GM19452 (cell line): ENCODE results near the gene TMUB1.
A peak's percentile ranks its signal among the peaks of the same experiment; 100 is the strongest.
"Not testable (repeated sequence)": the region's sequence is repeated elsewhere in the genome, so short reads cannot be mapped to it uniquely, and the experiment has no call there.

Experiments
- ATAC-seq: cut with Tn5 transposase; IDR thresholded peaks from one replicate; pipeline ENCODE4 v1.9.1; 2021; ENCODE audit not compliant: unreplicated experiment

Gene TMUB1

DNA sequence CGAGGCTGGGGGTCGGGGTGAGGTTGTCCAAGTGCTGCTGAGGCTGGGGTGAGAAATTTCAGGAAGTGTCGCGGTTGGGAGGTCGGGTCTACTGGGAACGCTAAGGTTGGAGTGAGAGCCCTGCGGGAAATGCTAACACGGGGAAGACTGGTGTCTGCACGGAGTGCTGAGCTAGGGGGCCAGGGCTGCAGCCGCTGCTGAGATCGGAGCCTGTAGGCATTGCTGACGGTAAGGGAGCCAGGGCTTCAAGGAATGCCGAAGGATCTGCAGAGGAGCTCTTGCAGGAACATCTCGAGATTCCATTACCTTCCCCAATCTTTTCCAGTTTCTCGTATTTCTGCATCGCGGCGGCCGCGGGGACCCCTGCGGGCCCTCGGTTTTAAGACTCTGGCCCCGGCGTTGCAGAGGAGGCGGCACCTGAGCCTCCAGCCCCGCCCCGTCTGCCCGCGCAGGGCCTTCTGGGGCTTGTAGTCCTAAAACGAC lies 25.7 kb downstream of the TMUB1 start, which contains the start of gene CDK5:
Gene CDK5, minus strand, starts transcription at position 392 of the 483 bp plus-strand sequence. Its CDS starts 49 bp downstream, at position 343.
- ATAC-seq: peak; percentile 8

DNA sequence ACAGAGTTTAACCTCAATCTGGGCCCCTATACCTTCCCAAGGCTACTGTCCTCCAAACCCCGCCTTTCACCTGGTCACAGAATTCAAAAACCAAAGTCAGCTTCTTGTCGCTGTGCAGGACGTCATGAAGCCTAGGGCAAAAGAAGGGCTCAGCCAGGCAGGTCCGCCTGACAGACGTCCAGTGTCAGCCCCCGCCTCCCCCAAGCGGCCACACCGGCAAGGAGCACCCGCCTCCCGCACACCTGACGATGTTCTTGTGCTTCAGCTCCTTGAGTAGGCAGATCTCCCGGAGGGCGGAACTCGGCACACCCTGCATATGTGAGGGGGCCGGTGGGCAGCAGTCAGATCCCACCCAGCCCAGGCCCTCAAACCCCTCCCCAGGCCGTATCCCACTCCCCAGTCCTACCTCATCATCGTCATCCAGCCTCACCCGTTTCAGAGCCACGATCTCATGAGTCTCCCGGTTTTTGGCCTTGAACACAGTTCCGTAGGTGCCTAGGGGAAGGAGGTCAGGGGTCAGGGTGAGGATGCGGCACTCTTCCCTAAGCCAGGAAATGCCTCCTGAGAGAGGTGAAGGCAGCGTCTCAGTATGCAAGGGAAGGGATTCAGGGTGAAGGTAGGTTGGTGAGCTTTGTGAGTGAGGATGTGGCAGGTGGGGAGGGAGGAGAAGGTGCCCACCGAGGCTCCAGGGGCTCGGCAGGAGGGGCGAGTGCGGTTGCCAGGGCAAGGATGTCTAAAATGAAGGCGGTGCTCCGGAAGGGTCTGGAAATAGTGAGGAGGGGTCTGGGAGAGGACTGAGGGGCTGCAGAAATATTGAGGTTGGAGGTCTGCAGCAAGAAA lies 26.4 kb downstream of the TMUB1 start:
- ATAC-seq: no peak

DNA sequence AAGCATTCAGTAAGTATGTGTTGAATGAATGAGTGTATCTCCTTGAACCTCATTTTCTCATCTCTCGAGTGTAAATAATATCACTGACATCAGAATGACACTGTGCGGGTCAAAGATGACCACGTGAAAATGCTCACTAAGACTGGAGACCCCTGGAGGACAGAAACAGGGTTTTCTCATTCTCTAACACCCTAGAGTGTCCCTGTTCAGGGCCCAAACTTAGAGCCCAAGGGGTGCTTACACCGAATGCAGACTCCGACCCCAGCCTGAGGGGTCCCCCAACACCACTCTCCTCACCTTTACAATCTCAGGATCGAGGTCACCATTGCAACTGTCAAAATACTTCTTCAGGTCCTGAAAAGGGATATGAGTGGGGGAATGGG lies 27.0 kb downstream of the TMUB1 start:
- no peak for ATAC-seq

DNA sequence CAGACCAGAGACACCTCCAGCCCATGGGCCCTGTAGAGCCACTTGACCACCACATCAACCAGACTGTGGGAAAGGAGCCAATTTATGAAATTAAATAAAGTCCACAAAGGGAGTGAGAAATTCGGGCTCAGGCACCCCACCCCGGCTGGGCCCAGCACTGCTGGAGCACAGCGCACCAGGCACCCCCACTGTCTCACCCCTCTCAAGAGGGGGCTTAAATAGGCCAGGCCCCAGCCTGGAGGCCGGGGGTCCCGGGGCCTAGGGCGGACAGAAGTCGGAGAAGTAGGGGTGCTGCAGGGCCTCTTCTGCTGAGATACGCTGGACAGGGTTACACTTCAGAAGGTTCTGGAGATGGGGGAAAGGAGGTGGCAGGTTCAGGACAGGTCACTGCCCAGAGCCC lies 29.5 kb downstream of the TMUB1 start:
- no peak for ATAC-seq

DNA sequence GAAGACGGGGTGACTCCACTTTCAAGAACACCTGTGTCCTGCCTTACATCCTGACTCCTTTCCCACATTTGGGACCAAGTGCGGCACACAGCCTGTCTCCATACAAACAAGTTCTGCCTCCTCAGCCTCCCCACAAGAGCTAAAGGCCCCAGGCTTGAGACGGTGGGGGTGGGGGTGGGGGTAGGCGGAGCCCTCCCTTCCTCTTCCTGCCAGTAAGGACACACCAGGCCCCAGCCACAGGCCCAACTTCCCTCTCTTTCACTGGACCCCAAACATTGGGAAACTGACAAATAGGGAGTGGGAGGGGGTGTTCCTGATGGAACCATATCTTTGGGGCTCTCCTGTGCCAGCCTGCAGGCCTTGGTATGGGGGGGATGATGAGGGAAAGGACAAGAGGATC lies 30.2 kb downstream of the TMUB1 start:
- no peak for ATAC-seq

DNA sequence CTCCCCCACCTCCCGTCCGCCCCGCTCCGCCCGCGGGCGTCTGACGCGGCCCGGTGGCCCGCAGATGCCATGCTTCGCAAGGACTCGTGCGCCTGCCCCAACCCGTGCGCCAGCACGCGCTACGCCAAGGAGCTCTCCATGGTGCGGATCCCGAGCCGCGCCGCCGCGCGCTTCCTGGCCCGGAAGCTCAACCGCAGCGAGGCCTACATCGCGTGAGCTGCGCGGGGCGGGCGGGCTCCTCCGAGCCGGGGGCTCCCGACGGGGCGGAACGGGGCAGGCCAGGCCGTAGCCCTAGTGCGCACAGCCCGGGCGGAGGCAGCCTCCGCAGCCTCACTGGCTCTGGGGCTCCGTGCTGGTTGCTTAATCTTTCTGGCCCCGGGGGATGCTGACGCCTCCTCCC lies 32.2 kb downstream of the TMUB1 start:
- no peak for ATAC-seq

DNA sequence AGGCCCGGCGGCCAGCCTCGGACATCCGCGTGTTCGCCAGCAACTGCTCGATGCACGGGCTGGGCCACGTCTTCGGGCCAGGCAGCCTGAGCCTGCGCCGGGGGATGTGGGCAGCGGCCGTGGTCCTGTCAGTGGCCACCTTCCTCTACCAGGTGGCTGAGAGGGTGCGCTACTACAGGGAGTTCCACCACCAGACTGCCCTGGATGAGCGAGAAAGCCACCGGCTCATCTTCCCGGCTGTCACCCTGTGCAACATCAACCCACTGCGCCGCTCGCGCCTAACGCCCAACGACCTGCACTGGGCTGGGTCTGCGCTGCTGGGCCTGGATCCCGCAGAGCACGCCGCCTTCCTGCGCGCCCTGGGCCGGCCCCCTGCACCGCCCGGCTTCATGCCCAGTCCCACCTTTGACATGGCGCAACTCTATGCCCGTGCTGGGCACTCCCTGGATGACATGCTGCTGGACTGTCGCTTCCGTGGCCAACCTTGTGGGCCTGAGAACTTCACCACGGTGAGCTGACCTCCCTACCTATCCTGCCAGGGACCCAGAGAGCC lies 34.3 kb downstream of the TMUB1 start:
- no peak for ATAC-seq

DNA sequence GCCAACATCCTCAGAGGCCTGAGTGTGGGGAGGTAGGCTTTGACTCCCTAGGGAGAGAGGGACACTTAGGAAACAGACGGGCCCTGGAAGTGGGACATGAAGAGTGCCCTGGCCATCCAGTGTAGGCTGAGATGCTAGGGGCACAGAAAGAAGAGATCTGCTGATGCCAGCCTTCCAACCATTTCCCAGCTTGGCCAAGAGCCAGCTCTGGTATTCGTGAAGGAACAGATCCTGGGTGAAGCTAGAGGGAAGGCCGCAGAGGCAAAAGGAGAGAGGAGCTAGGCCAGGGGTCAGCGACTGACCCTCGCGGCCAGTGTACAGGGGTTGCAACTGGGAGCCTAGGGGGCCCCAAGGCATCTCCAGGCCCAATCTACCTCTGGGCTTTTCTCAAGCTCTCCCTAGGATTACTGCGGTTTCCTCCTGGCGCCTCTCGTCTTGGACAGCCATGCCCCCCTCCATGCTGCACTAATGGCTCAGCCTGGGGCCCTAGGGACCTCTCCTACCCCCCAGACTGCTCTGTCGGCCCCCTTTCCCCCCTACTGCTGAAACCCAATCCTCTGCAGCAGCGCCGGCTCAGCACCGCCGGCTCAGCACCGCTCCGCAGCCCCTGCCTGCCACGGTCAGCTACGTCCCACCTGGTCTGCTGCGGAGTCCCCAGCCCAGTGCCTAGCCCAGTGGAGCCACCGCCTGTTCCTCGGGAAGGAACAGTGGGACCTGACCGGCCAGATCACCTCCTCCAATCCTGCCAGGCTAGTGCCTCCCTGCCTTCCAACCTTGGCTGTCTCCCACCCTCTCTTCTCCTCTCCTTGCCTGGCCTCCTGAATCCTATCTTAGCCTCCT lies 35.1 kb downstream of the TMUB1 start, which contains the start of gene ASIC3:
Gene ASIC3, plus strand, starts transcription at position 556 of the 840 bp plus-strand sequence. CDS start 355 bp downstream, outside the sequence.
- no peak for ATAC-seq

DNA sequence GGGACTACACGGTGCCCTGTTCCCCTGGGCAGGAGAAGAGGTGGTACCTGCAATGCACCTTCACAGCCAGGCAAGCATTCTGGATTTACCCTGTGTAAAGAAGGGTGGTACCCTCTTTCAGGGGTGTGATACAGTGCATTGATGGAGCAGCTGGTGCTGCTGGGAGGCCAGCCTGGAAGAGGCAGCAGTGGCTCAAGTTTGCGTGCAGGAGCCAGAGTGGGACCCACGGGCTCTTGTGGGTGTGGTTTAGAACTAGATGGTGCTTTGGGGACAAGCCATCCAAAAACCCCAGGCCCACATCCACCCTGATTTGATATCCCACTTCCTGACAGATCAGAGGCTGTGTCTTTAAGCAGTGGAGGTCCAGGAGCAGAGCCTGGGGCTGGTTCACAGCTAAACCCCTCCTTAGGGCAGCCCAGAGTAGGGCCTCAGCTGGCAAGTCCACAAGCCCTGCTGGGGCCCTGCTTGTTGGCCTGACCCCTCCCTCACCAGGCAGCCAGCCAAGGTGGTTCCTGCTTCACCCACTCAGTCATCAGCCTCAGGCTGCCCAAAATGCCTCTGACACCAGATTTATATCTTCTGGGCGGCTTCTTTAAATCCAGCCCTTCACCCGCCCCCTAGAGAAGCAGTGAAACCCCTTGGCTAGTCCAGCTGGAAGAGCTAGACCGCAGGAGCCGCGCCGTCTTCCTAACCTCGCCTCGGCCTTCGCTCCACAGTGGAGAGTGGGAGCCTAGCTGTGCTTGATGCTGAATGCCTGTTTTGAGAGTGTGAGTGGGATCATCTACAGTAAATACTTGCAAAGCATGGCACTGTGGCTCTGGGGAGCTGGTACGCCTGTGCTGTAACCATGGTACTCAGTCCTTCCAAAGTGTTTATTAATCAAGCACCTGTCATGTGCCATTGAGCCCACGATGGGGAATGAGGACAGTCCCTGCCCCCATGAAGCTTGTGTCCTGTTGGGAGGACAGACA lies 36.4 kb downstream of the TMUB1 start:
- ATAC-seq: no peak

DNA sequence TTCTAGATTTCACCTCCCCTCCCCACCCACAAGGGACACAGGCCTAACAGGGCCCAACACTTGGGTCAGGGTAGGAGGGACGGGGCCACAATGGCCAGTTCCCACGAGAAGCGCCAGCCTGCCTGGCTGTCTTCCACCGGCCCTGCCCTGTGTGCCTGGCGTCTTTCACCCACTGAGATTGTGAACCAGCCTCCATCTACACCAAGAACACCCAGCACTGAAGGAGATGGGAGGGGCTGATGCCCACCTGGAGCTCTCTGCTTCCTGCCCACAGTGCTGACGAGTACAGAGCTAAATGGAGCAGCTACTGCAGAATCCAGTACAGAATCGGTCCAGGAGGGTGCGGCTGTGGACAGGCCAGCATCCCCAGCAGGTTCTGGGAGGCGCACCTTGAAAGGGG lies 37.3 kb downstream of the TMUB1 start:
- ATAC-seq: no peak

DNA sequence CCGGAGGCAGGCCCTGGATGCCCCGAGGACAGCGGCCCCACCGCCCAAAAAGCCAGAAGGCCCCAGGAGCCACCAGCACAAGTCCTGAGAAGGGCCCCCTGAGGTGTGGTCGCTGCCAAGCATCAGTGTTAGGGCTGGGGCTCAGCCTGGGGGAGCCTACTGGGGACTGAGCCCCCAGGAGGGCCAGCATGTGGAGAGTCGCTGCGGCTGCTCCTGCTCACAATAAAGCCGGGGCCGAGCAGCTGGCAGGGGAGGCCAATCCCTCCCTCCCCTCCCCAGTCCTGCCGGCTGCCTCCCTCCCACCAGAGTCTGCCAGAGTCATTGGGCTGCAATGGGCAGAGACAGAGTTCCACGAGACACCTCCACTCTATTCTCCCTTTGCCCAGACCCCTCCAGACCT lies 38.0 kb downstream of the TMUB1 start:
- ATAC-seq: no peak

DNA sequence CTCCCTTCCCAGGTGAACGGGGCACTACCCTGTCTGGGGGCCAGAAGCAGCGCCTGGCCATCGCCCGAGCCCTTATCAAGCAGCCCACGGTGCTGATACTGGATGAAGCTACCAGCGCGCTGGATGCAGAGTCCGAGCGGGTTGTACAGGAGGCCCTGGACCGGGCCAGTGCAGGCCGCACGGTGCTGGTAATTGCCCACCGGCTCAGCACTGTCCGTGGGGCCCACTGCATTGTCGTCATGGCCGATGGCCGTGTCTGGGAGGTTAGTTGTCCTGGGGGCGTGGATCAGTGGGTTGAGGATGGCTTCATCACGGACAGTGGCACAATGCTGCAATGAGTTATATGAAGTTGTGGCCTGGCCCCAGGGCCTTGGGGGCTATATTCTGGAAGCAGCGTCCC lies 39.3 kb downstream of the TMUB1 start:
- ATAC-seq: no peak

DNA sequence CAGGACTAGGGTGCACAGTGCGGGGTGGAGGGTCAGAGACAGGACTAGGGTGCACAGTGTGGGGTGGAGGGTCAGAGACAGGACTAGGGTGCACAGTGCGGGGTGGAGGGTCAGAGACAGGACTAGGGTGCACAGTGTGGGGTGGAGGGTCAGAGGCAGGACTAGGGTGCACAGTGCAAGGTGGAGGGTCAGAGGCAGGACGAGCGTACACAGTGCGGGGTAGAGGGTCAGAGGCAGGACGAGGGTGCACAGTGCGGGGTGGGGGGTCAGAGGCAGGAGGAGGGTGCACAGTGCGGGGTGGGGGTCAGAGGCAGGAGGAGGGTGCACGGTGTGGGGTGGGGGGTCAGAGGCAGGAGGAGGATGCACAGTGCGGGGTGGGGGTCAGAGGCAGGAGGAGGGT lies 39.8 kb downstream of the TMUB1 start:
- not testable (repeated sequence) for ATAC-seq

DNA sequence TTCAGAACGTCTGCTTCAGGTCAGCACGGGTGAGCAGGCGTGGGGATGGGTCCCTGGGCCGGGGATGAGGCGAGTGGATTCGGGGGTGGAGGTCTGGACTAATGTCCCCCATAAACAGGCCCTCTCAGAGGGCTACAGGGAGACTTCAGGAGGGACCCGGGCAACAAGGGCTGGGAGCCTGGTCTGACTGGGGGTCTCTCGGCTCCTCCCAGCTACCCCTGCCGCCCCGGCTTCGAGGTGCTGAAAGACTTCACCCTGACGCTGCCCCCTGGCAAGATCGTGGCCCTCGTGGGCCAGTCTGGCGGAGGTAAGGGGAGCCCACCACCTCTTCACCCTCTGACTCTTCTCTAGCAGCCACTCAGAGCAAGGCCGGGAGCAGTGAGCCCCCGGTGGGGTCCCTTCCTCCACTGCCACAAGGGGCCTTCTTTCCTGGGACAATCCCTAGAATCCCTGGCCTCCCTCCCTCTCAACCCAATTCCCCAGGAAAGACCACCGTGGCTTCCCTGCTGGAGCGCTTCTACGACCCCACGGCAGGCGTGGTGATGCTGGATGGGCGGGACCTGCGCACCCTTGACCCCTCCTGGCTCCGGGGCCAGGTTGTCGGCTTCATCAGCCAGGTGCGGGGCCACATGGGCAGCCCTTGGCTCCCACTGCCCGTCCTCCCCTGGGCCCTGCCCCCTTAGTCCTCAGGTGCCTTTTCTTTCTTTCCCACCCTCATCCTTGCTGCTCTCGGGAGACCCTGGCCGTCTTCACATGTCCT lies 42.5 kb downstream of the TMUB1 start:
- no peak for ATAC-seq

DNA sequence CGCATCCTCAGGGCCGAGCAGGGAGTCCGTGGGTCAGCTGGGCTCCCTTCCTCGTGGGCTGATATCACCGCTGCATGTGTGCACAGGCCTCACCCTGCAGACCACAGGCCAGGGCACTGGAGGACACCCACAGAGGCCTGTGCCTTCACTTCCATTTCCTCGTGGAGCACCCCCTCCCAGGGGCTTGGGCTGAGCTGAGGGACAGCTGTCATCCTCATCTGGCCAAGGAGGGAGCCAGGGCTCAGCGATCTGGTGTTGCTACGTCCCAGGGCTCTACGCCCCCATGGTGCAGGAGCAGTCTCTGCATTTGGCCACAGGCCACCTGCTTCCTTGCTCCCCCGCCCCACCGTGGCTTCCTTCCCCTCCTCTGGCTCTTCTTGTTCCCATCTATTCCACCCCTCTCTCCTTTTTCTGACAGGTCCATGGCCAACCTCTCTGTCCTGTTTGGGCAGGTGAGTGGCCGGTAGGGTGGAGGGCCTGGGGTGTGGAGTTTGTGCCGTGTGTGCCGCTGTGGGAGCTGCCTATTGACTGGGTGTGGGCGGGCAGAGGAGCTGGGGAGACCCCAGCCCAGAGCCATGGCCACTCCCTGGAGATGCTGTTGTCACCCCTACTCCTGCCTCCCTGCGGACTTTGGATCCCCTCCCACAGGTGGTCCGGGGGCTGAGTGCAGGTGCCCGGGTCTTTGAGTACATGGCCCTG lies 43.3 kb downstream of the TMUB1 start:
- ATAC-seq: no peak

DNA sequence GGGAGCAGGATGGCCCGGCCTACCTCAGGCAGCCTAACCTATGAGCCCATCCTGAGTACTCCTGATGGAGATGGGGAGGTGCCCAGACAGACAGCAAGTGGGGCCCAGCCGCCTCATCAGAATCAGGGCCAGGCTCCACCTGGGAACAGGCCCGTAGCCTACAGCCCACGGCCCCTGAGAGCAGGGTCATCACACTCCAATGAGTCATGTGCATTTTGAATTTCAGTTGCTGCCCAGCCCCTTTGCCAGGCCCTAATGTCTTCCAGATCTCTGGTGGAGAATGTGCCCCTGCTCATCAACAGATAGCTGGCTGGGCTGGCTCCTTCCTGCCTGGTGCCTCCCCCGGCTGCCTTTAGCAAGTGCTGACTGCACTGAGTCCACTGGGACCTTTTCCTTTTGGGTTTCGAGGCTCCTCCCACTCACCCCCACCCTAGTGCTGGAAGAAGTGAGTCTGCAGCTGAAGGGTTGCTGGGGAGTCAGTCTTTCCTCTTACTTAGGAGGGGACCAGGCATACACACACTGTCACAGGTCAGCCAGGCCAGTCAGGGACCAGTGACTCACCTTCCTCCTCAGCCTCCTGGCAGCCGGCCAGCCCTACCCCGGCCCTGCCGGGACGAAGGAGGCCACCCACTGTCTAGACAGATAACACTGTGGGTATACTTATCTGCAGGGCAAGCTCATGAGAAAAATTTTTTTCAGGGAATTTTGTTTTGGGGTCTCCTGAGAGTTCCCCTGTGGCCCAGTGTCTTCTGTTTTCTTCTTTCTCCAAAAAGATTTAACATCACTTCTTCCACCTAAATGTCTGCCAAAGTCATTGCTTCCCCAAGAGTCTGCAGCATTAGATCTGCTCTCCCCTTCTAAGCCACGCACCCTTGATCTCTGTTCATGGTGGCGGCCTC lies 44.1 kb downstream of the TMUB1 start:
- no peak for ATAC-seq

DNA sequence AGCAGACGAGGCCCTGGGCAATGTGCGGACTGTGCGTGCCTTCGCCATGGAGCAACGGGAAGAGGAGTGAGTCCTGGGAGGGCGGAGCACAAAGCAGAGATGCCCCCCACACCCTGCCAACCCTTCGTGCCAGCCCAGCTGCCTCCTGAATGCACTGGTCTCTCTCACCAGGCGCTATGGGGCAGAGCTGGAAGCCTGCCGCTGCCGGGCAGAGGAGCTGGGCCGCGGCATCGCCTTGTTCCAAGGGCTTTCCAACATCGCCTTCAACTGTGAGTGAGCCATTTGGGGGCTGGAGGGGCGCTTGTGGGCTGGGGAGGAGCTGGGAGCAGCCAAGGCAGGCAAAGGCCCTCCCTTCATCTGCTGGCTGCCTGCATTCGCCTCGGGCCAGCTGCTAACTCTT lies 47.4 kb downstream of the TMUB1 start:
- ATAC-seq: no peak
